Rectal smooth muscle tissue (tissue), 1 donor: Measurements from ENCODE around the gene SLC25A2.

Experiments used
- H3K27ac ChIP-seq: one replicate; pipeline ENCODE4 v1.7.0; 2013; ENCODE audit warnings: low read depth, low read length, inconsistent platforms
- H3K27me3 ChIP-seq: one replicate; pipeline ENCODE4 v1.7.0; 2013; ENCODE audit warnings: low read length; ENCODE audit not compliant: control insufficient read depth, insufficient read depth
- H3K36me3 ChIP-seq: one replicate; pipeline ENCODE4 v1.7.0; 2013; ENCODE audit warnings: low read length; ENCODE audit not compliant: control insufficient read depth, insufficient read depth
- H3K4me1 ChIP-seq: one replicate; pipeline ENCODE4 v1.7.0; 2013; ENCODE audit warnings: low read length; ENCODE audit not compliant: control insufficient read depth, insufficient read depth
- H3K4me3 ChIP-seq: one replicate; pipeline ENCODE4 v1.7.0; 2013; ENCODE audit warnings: low read length
- H3K9ac ChIP-seq: one replicate; pipeline ENCODE4 v1.7.0; 2013; ENCODE audit warnings: low read length

The SLC25A2 gene

GRCh38 chr5:141269195-141269594 is 34.7 kb downstream of the SLC25A2 start:
- Histone ChIP-seq H3K4me3 (no peak overlapping the region), H3K27me3 (no peaks in the 10 kb centered on the region), H3K27ac (no peak overlapping the region), H3K4me1 (no peaks in the 10 kb centered on the region), H3K36me3 (no peaks in the 10 kb centered on the region), H3K9ac (no peak overlapping the region)

DNA sequence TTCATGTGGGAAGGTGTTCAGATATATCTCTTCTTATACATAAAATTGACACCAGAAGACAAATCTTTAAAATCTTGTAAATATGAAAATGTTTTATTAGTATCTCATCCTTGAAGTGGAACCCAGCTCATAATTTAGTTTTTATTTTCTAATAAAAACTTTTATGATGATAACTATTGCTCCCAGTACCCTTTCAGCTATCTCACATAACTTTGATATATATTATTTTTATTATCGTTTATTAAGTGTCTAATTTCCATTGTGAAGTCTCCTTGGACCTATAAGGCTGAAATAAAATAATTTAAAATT is 42.7 kb downstream of the SLC25A2 start:
- Histone ChIP-seq H3K27me3 (no peaks in the 10 kb centered on the region), H3K4me1 (no peaks in the 10 kb centered on the region), H3K36me3 (no peaks in the 10 kb centered on the region), H3K9ac (no peak overlapping the region), H3K4me3 (no peak overlapping the region), H3K27ac (no peak overlapping the region)

- H3K36me3 ChIP-seq, result no peaks in the 10 kb centered on the region
- H3K4me1 ChIP-seq, result no peaks in the 10 kb centered on the region
- no peak overlapping the region for H3K9ac ChIP-seq
- no peak overlapping the region for H3K4me3 ChIP-seq
- no peak overlapping the region for H3K27ac ChIP-seq
- H3K27me3 ChIP-seq, result no peaks in the 10 kb centered on the region
Measured at GRCh38 chr5:141260458-141261237, 43.2 kb downstream of the SLC25A2 start.

GRCh38 chr5:141258948-141259347 is 44.9 kb downstream of the SLC25A2 start:
- Histone ChIP-seq H3K9ac (no peak overlapping the region), H3K36me3 (no peaks in the 10 kb centered on the region), H3K4me3 (peak overlapping the region; percentile 5), H3K27me3 (no peaks in the 10 kb centered on the region), H3K27ac (no peak overlapping the region), H3K4me1 (no peaks in the 10 kb centered on the region)

GRCh38 chr5:141258464-141258863 is 45.4 kb downstream of the SLC25A2 start:
- Histone ChIP-seq H3K36me3 (no peaks in the 10 kb centered on the region), H3K27ac (no peak overlapping the region), H3K4me1 (no peaks in the 10 kb centered on the region), H3K4me3 (no peak overlapping the region), H3K27me3 (no peaks in the 10 kb centered on the region), H3K9ac (no peak overlapping the region)
